Measurements from ENCODE around the gene CEACAM20.

CEACAM20 gene

DNA sequence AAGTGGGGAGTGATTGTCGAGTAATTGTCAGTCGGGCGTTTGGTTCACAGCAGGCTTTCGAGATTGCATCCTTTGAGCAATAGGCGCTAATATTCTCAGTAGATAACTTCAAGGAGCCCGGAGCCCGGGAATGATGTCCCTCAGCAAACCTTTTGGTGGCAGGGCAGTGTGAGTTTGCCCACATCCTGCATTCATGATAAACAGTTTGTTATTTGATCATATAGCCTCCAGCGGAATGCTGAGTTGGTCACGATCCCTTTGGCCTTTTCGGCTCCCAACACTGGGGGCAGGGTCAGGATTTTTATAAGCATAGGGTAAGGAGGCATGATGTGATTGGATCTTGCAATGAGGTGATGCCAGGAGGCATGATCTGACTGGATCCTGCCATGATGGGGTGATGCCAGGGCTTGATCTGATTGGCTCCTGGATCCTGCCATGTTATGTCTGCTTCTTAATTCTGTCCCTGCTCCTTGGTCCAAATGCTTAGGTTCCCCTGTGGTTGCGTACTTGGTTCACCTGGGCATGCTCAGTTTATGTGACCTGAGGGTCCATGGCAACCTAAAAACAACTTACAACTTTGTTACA lies 45.7 kb upstream of the CEACAM20 start:
- TF ChIP-seq POLR2AphosphoS5 (IDR thresholded peaks at IDR 0.05; ENCODE audit: low read depth) (no peak), SPI1 (IDR thresholded peaks at IDR 0.05; ENCODE audit: borderline replicate concordance, low read depth) (no peak), GABPA (IDR thresholded peaks at IDR 0.05; ENCODE audit: low read depth) (no peak), CTCF (IDR thresholded peaks at IDR 0.05; ENCODE audit: insufficient read depth, low read length) (no peak), REST (IDR thresholded peaks at IDR 0.05; ENCODE audit: insufficient replicate concordance, low read depth) (no peak)
- no peak overlapping the region for H3K27ac ChIP-seq (replicated peaks)

DNA sequence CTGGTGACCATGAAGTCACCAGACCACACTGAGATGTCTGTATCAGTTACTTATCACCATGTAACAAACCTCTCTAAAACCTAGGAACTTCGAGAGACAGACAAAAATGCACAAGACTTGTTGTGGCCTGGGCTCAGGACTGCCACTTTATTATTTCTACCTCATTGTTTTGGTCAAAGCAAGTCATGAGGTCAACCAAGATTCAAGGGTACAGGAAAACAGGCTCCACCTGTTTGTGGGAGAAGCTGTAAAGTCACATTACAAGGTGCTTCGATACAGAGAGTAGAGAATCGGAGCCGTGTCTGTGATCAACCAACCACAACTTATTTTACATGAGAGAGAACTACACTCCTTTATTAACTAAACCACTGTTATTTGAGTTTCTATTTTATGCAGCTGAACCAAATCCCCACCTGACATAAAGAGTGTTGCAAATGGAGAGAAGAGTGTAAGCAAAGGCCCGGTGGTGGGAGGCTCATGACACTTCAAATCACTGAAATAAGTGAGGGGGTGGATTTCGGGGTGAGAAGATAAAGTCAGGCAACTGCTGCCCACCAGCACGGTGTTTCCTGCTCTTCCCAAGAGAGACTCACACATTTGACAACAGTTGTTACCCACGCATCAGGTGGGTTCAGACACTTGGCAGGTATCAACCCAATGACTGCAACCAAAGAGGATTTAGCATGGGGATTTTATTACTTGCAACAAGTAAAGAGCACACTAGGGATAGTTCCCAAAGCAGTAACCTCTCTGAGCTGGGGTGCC lies 44.9 kb upstream of the CEACAM20 start:
- Histone ChIP-seq H3K27ac (replicated peaks) (no peak overlapping the region), H3K27me3 (ENCODE audit: insufficient read depth, poor library complexity, severe bottlenecking) (no peaks in the 10 kb centered on the region), H3K4me3 (replicated peaks; ENCODE audit: insufficient read depth, low read length) (no peak overlapping the region)
- DNase-seq (ENCODE audit: low read depth in 1 of 2, low spot score in 1 of 2) = no peak
- TF ChIP-seq CTCF (IDR thresholded peaks at IDR 0.05; ENCODE audit: insufficient read depth, low read length) (no peak), POLR2AphosphoS5 (IDR thresholded peaks at IDR 0.05; ENCODE audit: low read depth) (no peak), REST (IDR thresholded peaks at IDR 0.05; ENCODE audit: insufficient replicate concordance, low read depth) (no peak), GABPA (IDR thresholded peaks at IDR 0.05; ENCODE audit: low read depth) (no peak), SPI1 (IDR thresholded peaks at IDR 0.05; ENCODE audit: borderline replicate concordance, low read depth) (no peak)

More for the DNA sequence above, 45.7 kb upstream of the CEACAM20 start:
- no peak for DNase-seq (ENCODE audit: low read depth in 1 of 2, low spot score in 1 of 2)
- H3K27me3 ChIP-seq (ENCODE audit: insufficient read depth, poor library complexity, severe bottlenecking) = no peaks in the 10 kb centered on the region
- no peak overlapping the region for H3K4me3 ChIP-seq (replicated peaks; ENCODE audit: insufficient read depth, low read length)

DNA sequence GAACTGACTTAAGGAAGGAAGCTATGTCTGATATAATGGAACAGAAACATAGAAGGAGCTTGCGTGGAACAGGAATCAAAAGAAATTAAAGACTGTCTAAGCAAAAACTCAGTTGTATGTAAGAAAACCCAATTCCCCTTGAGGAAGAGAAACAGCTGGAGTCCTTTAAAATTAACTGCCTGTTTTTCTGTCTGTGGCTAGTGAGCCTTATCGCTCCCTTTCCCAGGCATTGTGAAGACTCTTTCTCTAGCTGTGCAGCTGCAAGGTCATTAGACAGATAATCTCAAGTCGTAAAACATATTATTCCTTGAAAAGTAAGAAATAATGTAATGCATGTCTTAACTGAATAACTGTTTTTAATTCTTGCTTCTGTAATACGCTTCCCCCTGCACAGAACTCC lies 44.2 kb upstream of the CEACAM20 start:
- TF ChIP-seq GABPA (IDR thresholded peaks at IDR 0.05; ENCODE audit: low read depth) (no peak), POLR2AphosphoS5 (IDR thresholded peaks at IDR 0.05; ENCODE audit: low read depth) (no peak), SPI1 (IDR thresholded peaks at IDR 0.05; ENCODE audit: borderline replicate concordance, low read depth) (no peak), REST (IDR thresholded peaks at IDR 0.05; ENCODE audit: insufficient replicate concordance, low read depth) (no peak), CTCF (IDR thresholded peaks at IDR 0.05; ENCODE audit: insufficient read depth, low read length) (no peak)
- H3K27ac ChIP-seq (replicated peaks) = no peak overlapping the region
- DNase-seq (ENCODE audit: low read depth in 1 of 2, low spot score in 1 of 2) = no peak
- no peak overlapping the region for H3K4me3 ChIP-seq (replicated peaks; ENCODE audit: insufficient read depth, low read length)
- H3K27me3 ChIP-seq (ENCODE audit: insufficient read depth, poor library complexity, severe bottlenecking) = no peaks in the 10 kb centered on the region

Data from HL-60 (cell line).